Measurements from ENCODE around the gene TMEM81.

TMEM81 gene

DNA sequence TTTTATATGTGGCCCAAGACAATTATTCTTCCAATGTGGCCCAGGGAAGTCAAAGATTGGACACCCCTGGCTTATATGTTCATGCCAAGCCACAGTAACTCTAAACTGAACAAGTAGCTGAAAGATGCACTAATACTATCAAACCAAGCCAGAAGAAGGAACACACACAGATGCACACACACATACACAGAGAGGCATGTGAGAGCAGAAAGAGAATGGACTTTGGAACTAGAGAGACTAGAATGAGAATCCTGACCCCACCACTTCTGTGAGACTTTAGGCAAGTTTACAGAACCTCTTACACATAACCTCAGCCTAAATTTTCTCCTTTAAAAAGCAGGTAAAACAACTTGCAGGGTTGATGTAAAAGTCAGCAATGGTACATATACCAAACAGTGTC lies 11.2 kb upstream of the TMEM81 start:
- H2AK5ac ChIP-seq (ENCODE audit: low read depth, low read length), result no peak overlapping the region
- H2AFZ ChIP-seq (ENCODE audit: low read length), result no peak overlapping the region
- no peaks in the 10 kb centered on the region for H3K4me1 ChIP-seq (ENCODE audit: control insufficient read depth in 2 of 2, insufficient read depth in 1 of 2, low read depth in 1 of 2, low read length in 2 of 2)
- no peaks in the 10 kb centered on the region for H3K9me3 ChIP-seq (replicated peaks in 1 of 2; ENCODE audit: control insufficient read depth in 2 of 2, insufficient read depth in 1 of 2, low read depth in 1 of 2, low read length in 2 of 2)
- no peak overlapping the region for H2BK5ac ChIP-seq (ENCODE audit: low read length)
- no peak overlapping the region for H4K91ac ChIP-seq (ENCODE audit: low read depth, low read length, poor library complexity)
- H3K9ac ChIP-seq (ENCODE audit: low read depth, low read length, poor library complexity), result no peak overlapping the region
- H3K4me3 ChIP-seq (ENCODE audit: low read length in 2 of 2), result no peak overlapping the region
- H3K14ac ChIP-seq (ENCODE audit: low read length), result no peak overlapping the region
- H3K4me2 ChIP-seq (ENCODE audit: insufficient read depth, low read length, poor library complexity, severe bottlenecking), result no peak overlapping the region
- H3K27ac ChIP-seq (replicated peaks; ENCODE audit: low read length), result no peak overlapping the region
- no peaks in the 10 kb centered on the region for H3K79me1 ChIP-seq (ENCODE audit: low read depth, low read length)
- no peak overlapping the region for H3K23ac ChIP-seq (ENCODE audit: low read depth, low read length, poor library complexity)
- H3K36me3 ChIP-seq (replicated peaks in 1 of 2; ENCODE audit: control insufficient read depth in 2 of 2, insufficient read depth in 2 of 2, low read length in 2 of 2), result peaks cover 26 to 97% of the 10 kb centered on the region in 2 donors
- H2BK15ac ChIP-seq (ENCODE audit: low read length), result no peak overlapping the region
- H3K27me3 ChIP-seq (ENCODE audit: control insufficient read depth in 3 of 3, insufficient read depth in 3 of 3, low read depth in 1 of 3, low read length in 3 of 3), result no peaks in the 10 kb centered on the region
- no peak overlapping the region for H2BK12ac ChIP-seq (ENCODE audit: low read length)
- H4K8ac ChIP-seq (ENCODE audit: low read depth, low read length), result no peak overlapping the region
- H3K18ac ChIP-seq (ENCODE audit: low read length), result no peak overlapping the region
- no peak for DNase-seq (ENCODE audit: low spot score)
- H2BK120ac ChIP-seq (ENCODE audit: low read depth, low read length), result no peak overlapping the region
- no peak overlapping the region for H3K4ac ChIP-seq (ENCODE audit: low read length)

- no peak for DNase-seq (ENCODE audit: low spot score)
- H2BK12ac ChIP-seq (ENCODE audit: low read length), result no peak overlapping the region
- no peak overlapping the region for H3K18ac ChIP-seq (ENCODE audit: low read length)
- no peak overlapping the region for H3K14ac ChIP-seq (ENCODE audit: low read length)
- peaks cover 14 to 91% of the 10 kb centered on the region in 2 donors for H3K36me3 ChIP-seq (replicated peaks in 1 of 2; ENCODE audit: control insufficient read depth in 2 of 2, insufficient read depth in 2 of 2, low read length in 2 of 2)
- H2BK15ac ChIP-seq (ENCODE audit: low read length), result no peak overlapping the region
- H4K91ac ChIP-seq (ENCODE audit: low read depth, low read length, poor library complexity), result no peak overlapping the region
- no peak overlapping the region for H3K27ac ChIP-seq (replicated peaks; ENCODE audit: low read length)
- no peaks in the 10 kb centered on the region for H3K4me1 ChIP-seq (ENCODE audit: control insufficient read depth in 2 of 2, insufficient read depth in 1 of 2, low read depth in 1 of 2, low read length in 2 of 2)
- no peaks in the 10 kb centered on the region for H3K27me3 ChIP-seq (ENCODE audit: control insufficient read depth in 3 of 3, insufficient read depth in 3 of 3, low read depth in 1 of 3, low read length in 3 of 3)
- WGBS, 2 donors (ENCODE audit: extremely low coverage in 2 of 2, insufficient read length in 2 of 2, insufficient replicate concordance in 1 of 2), result no CpG with 5 or more reads among the region's 4 CpGs
- H3K23ac ChIP-seq (ENCODE audit: low read depth, low read length, poor library complexity), result no peak overlapping the region
- no peak overlapping the region for H2BK120ac ChIP-seq (ENCODE audit: low read depth, low read length)
- no peak overlapping the region for H3K4ac ChIP-seq (ENCODE audit: low read length)
- no peak overlapping the region for H2AK5ac ChIP-seq (ENCODE audit: low read depth, low read length)
- H3K4me3 ChIP-seq (ENCODE audit: low read length in 2 of 2), result no peak overlapping the region
- no peaks in the 10 kb centered on the region for H3K79me1 ChIP-seq (ENCODE audit: low read depth, low read length)
- no peak overlapping the region for H3K4me2 ChIP-seq (ENCODE audit: insufficient read depth, low read length, poor library complexity, severe bottlenecking)
- H3K9me3 ChIP-seq (replicated peaks in 1 of 2; ENCODE audit: control insufficient read depth in 2 of 2, insufficient read depth in 1 of 2, low read depth in 1 of 2, low read length in 2 of 2), result no peaks in the 10 kb centered on the region
- no peak overlapping the region for H2AFZ ChIP-seq (ENCODE audit: low read length)
- no peak overlapping the region for H4K8ac ChIP-seq (ENCODE audit: low read depth, low read length)
- H2BK5ac ChIP-seq (ENCODE audit: low read length), result no peak overlapping the region
- no peak overlapping the region for H3K9ac ChIP-seq (ENCODE audit: low read depth, low read length, poor library complexity)
Observed at GRCh38 chr1:205091043-205091740, 6.9 kb upstream of the TMEM81 start.

- H2BK120ac ChIP-seq (ENCODE audit: low read depth, low read length), result no peak overlapping the region
- no peak overlapping the region for H3K23ac ChIP-seq (ENCODE audit: low read depth, low read length, poor library complexity)
- H3K14ac ChIP-seq (ENCODE audit: low read length), result no peak overlapping the region
- no peak overlapping the region for H2BK12ac ChIP-seq (ENCODE audit: low read length)
- no peaks in the 10 kb centered on the region for H3K27me3 ChIP-seq (ENCODE audit: control insufficient read depth in 3 of 3, insufficient read depth in 3 of 3, low read depth in 1 of 3, low read length in 3 of 3)
- no peak overlapping the region for H4K91ac ChIP-seq (ENCODE audit: low read depth, low read length, poor library complexity)
- H3K79me1 ChIP-seq (ENCODE audit: low read depth, low read length), result no peaks in the 10 kb centered on the region
- H3K9me3 ChIP-seq (replicated peaks in 1 of 2; ENCODE audit: control insufficient read depth in 2 of 2, insufficient read depth in 1 of 2, low read depth in 1 of 2, low read length in 2 of 2), result no peaks in the 10 kb centered on the region
- H3K4me3 ChIP-seq (ENCODE audit: low read length in 2 of 2), result no peak overlapping the region
- no peak overlapping the region for H3K27ac ChIP-seq (replicated peaks; ENCODE audit: low read length)
- H3K9ac ChIP-seq (ENCODE audit: low read depth, low read length, poor library complexity), result no peak overlapping the region
- H2BK5ac ChIP-seq (ENCODE audit: low read length), result no peak overlapping the region
- H3K18ac ChIP-seq (ENCODE audit: low read length), result no peak overlapping the region
- peaks cover 14 to 90% of the 10 kb centered on the region in 2 donors for H3K36me3 ChIP-seq (replicated peaks in 1 of 2; ENCODE audit: control insufficient read depth in 2 of 2, insufficient read depth in 2 of 2, low read length in 2 of 2)
- no peak overlapping the region for H3K4ac ChIP-seq (ENCODE audit: low read length)
- no peak overlapping the region for H2BK15ac ChIP-seq (ENCODE audit: low read length)
- DNase-seq (ENCODE audit: low spot score), result no peak
- no peak overlapping the region for H4K8ac ChIP-seq (ENCODE audit: low read depth, low read length)
- H2AK5ac ChIP-seq (ENCODE audit: low read depth, low read length), result no peak overlapping the region
- no peak overlapping the region for H3K4me2 ChIP-seq (ENCODE audit: insufficient read depth, low read length, poor library complexity, severe bottlenecking)
- no peak overlapping the region for H2AFZ ChIP-seq (ENCODE audit: low read length)
- no CpG with 5 or more reads among the region's 3 CpGs for WGBS, 2 donors (ENCODE audit: extremely low coverage in 2 of 2, insufficient read length in 2 of 2, insufficient replicate concordance in 1 of 2)
- H3K4me1 ChIP-seq (ENCODE audit: control insufficient read depth in 2 of 2, insufficient read depth in 1 of 2, low read depth in 1 of 2, low read length in 2 of 2), result no peaks in the 10 kb centered on the region
Observed at GRCh38 chr1:205088341-205088740, 4.1 kb upstream of the TMEM81 start.

- Histone ChIP-seq H2AK5ac (ENCODE audit: low read depth, low read length) (no peak overlapping the region), H3K9ac (ENCODE audit: low read depth, low read length, poor library complexity) (no peak overlapping the region), H3K4ac (ENCODE audit: low read length) (no peak overlapping the region), H2BK15ac (ENCODE audit: low read length) (no peak overlapping the region), H3K36me3 (replicated peaks in 1 of 2; ENCODE audit: control insufficient read depth in 2 of 2, insufficient read depth in 2 of 2, low read length in 2 of 2) (peaks cover 7 to 47% of the 10 kb centered on the region in 2 donors), H3K4me2 (ENCODE audit: insufficient read depth, low read length, poor library complexity, severe bottlenecking) (no peak overlapping the region), H4K91ac (ENCODE audit: low read depth, low read length, poor library complexity) (no peak overlapping the region), H3K14ac (ENCODE audit: low read length) (no peak overlapping the region), H3K79me1 (ENCODE audit: low read depth, low read length) (no peaks in the 10 kb centered on the region), H3K23ac (ENCODE audit: low read depth, low read length, poor library complexity) (no peak overlapping the region), H3K27me3 (ENCODE audit: control insufficient read depth in 3 of 3, insufficient read depth in 3 of 3, low read depth in 1 of 3, low read length in 3 of 3) (no peaks in the 10 kb centered on the region), H3K18ac (ENCODE audit: low read length) (no peak overlapping the region), H2BK12ac (ENCODE audit: low read length) (no peak overlapping the region), H2BK120ac (ENCODE audit: low read depth, low read length) (no peak overlapping the region), H3K27ac (replicated peaks; ENCODE audit: low read length) (no peak overlapping the region), H2BK5ac (ENCODE audit: low read length) (no peak overlapping the region), H3K9me3 (replicated peaks in 1 of 2; ENCODE audit: control insufficient read depth in 2 of 2, insufficient read depth in 1 of 2, low read depth in 1 of 2, low read length in 2 of 2) (no peaks in the 10 kb centered on the region), H2AFZ (ENCODE audit: low read length) (no peak overlapping the region), H3K4me3 (ENCODE audit: low read length in 2 of 2) (no peak overlapping the region), H4K8ac (ENCODE audit: low read depth, low read length) (no peak overlapping the region), H3K4me1 (ENCODE audit: control insufficient read depth in 2 of 2, insufficient read depth in 1 of 2, low read depth in 1 of 2, low read length in 2 of 2) (no peaks in the 10 kb centered on the region)
- DNase-seq (ENCODE audit: low spot score), result no peak
- no CpG with 5 or more reads among the region's 4 CpGs for WGBS, 2 donors (ENCODE audit: extremely low coverage in 2 of 2, insufficient read length in 2 of 2, insufficient replicate concordance in 1 of 2)
Observed at GRCh38 chr1:205082431-205082830, 1.8 kb downstream of the TMEM81 start.

Data from neuronal stem cell (in vitro differentiated cells).